ENCODE measurements around the gene PITPNM3.

The PITPNM3 gene

DNA sequence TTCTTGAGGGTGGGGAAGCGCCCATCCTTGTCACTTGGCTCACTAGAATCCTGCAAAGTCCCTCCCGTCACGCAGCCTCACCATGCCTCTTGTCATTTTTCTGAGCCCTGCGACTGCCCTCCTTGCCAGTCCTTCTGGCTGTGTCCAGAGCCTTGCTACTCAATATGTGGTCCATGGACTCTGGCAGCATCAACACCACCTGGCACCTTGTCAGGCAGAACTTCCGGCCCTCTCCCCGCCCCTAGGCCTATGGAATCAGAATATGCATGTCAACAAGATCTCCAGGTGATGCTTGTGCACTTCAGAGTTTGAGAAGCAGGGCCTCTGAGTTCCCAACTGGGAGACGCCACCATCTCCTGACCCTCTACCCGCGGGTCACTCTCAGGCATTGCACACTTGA is 100.0 kb downstream of the PITPNM3 start:
- TF ChIP-seq EGR1 (IDR thresholded peaks at IDR 0.05) (no peak), TAF1 (IDR thresholded peaks at IDR 0.05; ENCODE audit: low read depth) (no peak), RAD21 (IDR thresholded peaks at IDR 0.05; ENCODE audit: low read depth) (no peak), CEBPB (IDR thresholded peaks at IDR 0.05) (no peak), CREB1 (IDR thresholded peaks at IDR 0.05; ENCODE audit: low read depth) (no peak), EP300 (IDR thresholded peaks at IDR 0.05; ENCODE audit: borderline replicate concordance) (no peak), ZBTB7A (IDR thresholded peaks at IDR 0.05; ENCODE audit: low read depth) (no peak), FOXM1 (IDR thresholded peaks at IDR 0.05; ENCODE audit: borderline replicate concordance, low read depth) (no peak), TEAD4 (IDR thresholded peaks at IDR 0.05) (no peak), TCF12 (IDR thresholded peaks at IDR 0.05; ENCODE audit: low read depth) (no peak), YY1 (IDR thresholded peaks at IDR 0.05; ENCODE audit: low read depth) (no peak), NFIC (IDR thresholded peaks at IDR 0.05) (no peak)
- TF ChIP-seq, protein P1, sequence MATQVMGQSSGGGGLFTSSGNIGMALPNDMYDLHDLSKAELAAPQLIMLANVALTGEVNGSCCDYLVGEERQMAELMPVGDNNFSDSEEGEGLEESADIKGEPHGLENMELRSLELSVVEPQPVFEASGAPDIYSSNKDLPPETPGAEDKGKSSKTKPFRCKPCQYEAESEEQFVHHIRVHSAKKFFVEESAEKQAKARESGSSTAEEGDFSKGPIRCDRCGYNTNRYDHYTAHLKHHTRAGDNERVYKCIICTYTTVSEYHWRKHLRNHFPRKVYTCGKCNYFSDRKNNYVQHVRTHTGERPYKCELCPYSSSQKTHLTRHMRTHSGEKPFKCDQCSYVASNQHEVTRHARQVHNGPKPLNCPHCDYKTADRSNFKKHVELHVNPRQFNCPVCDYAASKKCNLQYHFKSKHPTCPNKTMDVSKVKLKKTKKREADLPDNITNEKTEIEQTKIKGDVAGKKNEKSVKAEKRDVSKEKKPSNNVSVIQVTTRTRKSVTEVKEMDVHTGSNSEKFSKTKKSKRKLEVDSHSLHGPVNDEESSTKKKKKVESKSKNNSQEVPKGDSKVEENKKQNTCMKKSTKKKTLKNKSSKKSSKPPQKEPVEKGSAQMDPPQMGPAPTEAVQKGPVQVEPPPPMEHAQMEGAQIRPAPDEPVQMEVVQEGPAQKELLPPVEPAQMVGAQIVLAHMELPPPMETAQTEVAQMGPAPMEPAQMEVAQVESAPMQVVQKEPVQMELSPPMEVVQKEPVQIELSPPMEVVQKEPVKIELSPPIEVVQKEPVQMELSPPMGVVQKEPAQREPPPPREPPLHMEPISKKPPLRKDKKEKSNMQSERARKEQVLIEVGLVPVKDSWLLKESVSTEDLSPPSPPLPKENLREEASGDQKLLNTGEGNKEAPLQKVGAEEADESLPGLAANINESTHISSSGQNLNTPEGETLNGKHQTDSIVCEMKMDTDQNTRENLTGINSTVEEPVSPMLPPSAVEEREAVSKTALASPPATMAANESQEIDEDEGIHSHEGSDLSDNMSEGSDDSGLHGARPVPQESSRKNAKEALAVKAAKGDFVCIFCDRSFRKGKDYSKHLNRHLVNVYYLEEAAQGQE (IDR thresholded peaks at IDR 0.05; ENCODE audit: low read depth): no peak
- TF ChIP-seq, protein P2, sequence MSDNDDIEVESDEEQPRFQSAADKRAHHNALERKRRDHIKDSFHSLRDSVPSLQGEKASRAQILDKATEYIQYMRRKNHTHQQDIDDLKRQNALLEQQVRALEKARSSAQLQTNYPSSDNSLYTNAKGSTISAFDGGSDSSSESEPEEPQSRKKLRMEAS (IDR thresholded peaks at IDR 0.05): no peak
- TF ChIP-seq, protein P3, sequence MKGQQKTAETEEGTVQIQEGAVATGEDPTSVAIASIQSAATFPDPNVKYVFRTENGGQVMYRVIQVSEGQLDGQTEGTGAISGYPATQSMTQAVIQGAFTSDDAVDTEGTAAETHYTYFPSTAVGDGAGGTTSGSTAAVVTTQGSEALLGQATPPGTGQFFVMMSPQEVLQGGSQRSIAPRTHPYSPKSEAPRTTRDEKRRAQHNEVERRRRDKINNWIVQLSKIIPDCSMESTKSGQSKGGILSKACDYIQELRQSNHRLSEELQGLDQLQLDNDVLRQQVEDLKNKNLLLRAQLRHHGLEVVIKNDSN (IDR thresholded peaks at IDR 0.05): no peak

DNA sequence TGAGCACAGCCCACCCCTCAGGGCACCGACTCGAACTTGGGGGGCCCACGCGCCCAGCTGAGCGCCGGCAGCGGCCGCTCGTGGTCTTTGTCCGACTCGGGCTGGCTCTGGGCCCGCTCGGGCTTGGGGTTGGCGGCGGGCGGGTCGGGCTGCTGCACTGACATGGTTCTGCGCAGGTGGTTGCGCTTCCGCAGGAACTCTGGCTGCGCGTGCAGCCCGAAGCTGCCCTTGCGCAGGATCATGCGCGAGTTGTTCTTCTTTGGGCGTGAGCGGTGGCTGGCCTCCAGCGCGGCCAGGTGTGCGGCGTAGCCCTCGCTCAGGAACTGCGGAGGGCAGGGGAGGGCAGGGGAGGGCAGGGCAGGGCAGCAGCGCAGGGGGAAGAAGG is 101.0 kb downstream of the PITPNM3 start:
- TF ChIP-seq EGR1 (IDR thresholded peaks at IDR 0.05) (no peak), RAD21 (IDR thresholded peaks at IDR 0.05; ENCODE audit: low read depth) (no peak)
- TF ChIP-seq, protein P3 (IDR thresholded peaks at IDR 0.05): no peak
- TF ChIP-seq, protein P1 (IDR thresholded peaks at IDR 0.05; ENCODE audit: low read depth): no peak

DNA sequence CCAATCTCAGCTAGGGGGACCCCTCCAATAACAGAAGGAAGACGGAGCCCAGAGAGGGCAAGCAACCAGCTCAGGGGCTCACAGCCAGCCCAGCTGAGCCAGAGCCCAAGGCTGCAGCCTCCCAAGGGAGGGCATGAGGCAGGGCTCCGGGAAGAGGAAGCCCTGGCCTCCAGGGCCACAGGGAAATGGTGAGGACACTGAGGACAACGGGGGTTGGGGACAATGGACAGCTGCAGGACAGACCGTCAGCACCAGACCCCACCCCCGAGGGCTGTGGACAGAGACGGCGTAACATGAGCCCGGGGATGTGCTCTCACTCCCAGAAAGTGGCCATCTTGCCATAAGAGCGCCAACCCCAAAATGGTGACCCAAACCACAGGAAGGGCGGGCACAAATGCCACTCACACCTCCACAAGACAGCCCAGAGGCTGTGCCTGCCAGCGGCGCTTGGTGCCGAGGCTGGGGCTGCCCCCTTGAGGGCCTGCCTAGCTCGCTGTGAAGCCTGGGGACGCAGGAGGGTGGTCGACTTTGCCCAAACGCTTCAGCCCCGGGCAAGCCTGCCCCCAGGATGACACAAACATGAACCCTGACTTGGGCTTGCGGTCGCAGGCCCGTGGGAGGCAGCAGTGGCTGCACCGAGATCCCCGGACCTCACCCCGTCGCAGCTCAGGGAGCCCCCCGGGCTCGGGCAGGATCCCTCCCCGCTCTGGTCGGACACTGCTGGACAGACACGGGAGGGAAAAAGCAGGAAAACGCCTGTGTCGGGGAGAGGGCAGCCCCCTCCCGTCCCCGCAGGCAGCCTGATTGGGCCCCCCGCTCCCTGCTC is 101.6 kb downstream of the PITPNM3 start:
- no peak for TF ChIP-seq NFIC (IDR thresholded peaks at IDR 0.05)
- no peak for TF ChIP-seq FOXM1 (IDR thresholded peaks at IDR 0.05; ENCODE audit: borderline replicate concordance, low read depth)
- no peak for TF ChIP-seq TEAD4 (IDR thresholded peaks at IDR 0.05)
- TF ChIP-seq, protein P1 (IDR thresholded peaks at IDR 0.05; ENCODE audit: low read depth): no peak
- TF ChIP-seq TCF12 (IDR thresholded peaks at IDR 0.05; ENCODE audit: low read depth): no peak
- no peak for TF ChIP-seq EGR1 (IDR thresholded peaks at IDR 0.05)
- TF ChIP-seq RAD21 (IDR thresholded peaks at IDR 0.05; ENCODE audit: low read depth): no peak
- no peak for TF ChIP-seq ZBTB7A (IDR thresholded peaks at IDR 0.05; ENCODE audit: low read depth)
- TF ChIP-seq, protein P3 (IDR thresholded peaks at IDR 0.05): no peak
- TF ChIP-seq, protein P2 (IDR thresholded peaks at IDR 0.05): no peak
- TF ChIP-seq TAF1 (IDR thresholded peaks at IDR 0.05; ENCODE audit: low read depth): no peak
- TF ChIP-seq CEBPB (IDR thresholded peaks at IDR 0.05): no peak
- TF ChIP-seq CREB1 (IDR thresholded peaks at IDR 0.05; ENCODE audit: low read depth): no peak
- TF ChIP-seq EP300 (IDR thresholded peaks at IDR 0.05; ENCODE audit: borderline replicate concordance): no peak
- no peak for TF ChIP-seq YY1 (IDR thresholded peaks at IDR 0.05; ENCODE audit: low read depth)

Data from Ishikawa (cell line).